HG03565 (cell line): Measurements from ENCODE around the gene AAR2.

Source experiments
- ATAC-seq: cut with Tn5 transposase; IDR thresholded peaks from one replicate; pipeline ENCODE4 v1.9.1; 2021; ENCODE audit warnings: mild to moderate bottlenecking, moderate library complexity; ENCODE audit not compliant: unreplicated experiment

The AAR2 gene

DNA sequence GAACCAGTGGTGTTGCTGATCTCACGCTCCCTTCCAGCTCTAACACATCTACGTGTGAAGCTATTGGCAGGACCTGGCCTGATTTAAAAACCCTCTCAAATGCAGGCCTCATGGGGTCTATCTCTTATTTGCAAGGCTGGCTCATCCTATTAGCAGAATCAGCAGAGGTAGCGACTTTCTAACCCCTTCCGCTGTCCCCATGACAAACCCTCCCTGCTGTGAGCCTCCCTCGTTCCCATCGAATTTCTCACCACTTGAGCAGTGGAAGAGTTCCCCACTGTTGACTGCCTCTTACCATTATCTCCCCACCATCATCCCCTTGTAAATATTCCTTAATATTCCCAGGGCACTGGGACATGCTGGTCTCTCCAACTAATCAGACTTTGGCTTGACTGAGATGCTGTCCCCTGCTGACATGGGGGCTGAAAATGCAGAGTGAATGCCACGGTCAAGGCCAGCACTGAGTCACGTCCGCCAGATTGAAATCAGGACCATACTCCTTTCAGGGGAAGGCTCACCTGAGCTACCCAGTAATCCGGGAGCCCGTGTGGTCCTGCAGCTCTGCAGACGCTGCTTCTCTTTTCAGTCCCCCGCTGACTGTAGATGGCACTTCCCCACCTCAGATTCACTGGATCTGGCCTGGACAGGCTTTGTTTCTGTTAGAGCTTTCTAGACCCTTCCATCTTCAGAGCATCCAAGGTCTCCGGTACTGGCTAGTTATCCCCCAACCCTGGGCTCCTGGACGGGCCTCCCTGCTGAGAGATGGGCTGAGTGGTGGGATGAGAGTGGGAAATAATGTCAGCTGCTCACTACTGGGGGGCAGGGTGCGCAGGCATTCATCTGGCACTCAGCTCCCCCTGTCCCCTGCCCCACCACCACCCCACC is 23.1 kb downstream of the AAR2 start:
- ATAC-seq: no peak

DNA sequence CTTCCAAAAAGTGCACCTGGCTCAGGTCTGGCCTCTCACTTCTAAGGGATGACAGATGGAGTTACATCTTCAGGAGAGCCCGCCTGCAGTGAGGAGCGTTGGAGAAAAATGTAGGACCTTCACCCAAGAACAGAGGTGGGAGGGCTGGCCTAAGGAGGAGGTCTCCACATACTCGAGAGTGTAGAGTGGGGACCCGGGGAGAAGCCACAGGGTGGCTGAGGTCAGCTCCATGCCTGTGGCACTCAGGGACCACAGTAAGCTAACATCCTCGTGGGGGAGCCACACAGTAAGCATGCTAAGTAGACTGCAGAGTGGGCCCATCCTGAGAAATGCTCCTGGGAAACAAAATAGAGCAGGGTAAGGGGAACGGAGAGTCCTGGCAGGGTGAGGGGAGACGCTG is 24.0 kb downstream of the AAR2 start:
- ATAC-seq: no peak

DNA sequence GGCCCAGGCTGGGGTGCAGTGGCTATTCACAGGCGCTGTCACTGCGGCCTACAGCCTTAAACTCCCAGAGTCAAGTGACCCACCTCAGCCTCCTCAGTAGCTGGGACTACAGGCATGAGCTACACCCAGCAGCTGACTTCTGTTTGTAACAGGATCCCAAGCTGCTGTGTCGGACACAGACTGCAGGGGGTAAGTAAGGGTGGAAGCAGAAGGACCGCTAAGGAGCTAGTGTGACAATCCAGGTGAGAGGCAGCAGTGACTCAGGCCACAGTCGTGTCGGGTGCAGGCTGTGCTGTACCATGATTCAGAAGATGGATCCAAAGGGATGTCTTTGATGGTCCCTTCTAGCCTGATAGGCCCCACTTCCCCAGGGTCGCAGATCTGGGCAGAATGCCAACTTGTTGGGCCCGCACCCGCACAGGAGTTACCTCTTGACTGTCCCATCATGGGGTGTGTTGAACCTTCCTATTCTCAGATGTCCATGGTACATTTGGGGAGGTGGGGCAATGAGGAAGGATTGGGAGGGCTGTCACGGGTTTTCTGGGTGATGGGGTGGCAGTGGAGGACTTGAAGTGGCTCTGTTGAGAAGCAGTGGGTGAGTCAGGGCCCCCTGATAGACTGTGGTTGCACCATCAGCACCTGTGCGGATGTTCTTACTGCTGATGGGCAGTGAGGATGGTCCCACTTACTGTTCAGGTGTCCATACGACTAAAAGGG is 25.3 kb downstream of the AAR2 start:
- no peak for ATAC-seq

DNA sequence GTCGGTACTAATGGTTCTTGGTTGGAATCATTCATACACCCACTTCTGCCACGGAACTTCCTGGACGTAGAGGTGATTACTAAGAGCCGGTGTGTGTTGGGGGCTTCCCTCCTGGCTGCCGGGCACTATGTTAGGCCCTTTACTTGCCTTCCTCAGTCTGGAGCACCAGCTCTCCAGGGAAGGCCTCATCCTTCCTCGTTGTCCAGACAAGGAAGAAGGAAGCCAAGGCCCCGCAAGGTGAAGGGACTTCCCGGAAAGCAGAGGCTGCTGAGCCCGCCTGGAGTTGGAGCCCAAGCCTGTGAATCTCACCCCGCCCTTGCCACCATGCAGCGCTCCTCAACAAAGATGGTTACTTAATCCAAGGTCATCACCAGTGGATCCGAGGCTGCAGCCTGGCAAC is 26.2 kb downstream of the AAR2 start:
- ATAC-seq: no peak

DNA sequence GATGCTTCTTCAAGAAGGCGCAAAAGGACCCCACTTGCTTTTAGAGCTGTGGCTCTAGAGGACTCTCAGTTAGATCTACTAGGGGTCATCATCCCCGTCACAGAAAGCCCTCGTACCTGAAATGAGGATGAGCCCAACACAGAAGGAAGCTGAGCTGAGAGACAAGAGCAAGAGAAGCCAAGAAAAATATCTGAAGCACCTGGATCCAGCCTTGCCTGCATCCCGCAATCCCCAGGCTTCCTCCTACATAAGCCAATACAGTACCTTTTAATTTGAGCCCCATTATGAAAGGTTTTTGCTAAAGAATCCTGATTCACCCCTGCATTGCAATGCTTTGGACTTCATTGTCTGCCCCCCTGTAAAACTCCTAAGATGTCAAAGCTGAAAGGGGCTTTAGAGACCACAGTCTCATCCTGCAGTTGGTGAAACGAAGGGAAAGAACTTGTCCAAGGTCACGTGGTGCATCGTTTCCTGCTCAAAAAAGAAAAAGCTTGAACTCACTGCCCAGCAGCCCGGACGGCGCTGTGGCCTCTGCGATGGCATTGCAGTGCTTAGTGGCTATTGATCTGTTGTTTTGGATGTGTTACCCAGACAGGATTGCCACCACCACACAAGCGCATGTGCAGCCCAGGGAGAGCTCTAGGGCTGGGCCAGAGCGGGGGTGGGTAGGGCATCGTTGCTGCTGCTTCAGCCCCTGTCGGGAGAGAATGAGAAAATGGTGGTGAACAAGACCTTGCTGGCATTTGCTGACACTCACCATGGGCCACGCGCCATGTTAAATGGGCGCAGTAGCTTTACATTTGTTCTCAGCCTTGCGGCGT is 28.4 kb downstream of the AAR2 start:
- no peak for ATAC-seq

DNA sequence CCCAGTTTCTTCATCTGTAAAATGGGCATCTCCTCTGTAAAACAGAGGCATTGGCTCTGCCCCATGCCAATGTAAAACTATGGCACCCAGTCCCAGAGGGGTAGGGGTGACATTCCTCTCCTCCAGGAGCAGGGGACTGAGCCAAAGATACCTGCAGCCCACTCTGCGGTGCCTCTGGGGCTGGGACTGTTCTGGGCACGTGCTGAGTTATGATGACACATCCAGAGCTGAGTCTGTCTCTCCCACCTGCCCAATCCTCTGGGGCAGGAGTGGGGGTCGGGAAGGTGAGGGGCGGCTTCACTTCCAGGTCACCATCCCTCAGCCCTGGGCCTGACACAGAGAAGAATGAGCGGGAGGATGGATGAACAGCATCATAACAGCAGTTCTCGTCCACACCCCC is 29.9 kb downstream of the AAR2 start:
- no peak for ATAC-seq

DNA sequence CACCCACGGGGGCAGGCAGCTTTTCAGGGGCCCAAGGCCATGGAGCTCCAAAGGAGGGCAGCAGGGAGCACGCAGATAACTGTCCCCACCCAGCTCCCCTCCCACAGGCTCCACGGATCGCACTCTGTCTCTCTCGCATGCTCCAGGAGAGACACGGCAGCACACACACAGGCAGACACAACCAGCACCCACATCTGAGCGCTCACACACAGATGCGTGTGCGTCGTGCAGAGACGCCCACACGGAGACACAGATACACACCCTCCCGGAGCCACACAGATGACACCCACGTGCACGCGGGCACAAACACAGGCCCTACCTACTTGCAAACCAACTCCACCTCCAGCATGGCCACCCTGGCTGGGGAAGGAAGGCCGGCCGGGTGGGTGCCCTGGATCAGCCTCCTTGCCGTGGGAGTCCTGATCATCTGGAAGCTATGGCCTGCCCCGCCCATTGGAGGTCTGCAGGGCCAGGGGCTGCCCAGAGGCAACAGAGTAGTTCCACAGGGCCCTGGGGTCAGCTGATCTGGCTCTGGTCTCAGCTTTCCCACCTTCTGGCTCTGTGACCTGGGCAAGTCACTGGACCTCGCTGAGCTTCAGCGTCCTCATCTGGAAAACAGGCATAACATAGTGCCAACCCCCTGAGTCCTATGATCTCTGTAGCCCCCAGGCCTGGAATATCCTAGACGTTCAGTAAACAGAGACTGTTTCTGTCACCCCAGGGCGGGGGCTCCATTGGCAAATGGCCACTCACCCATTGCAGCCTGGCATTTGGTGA is 31.5 kb downstream of the AAR2 start:
- ATAC-seq: no peak

DNA sequence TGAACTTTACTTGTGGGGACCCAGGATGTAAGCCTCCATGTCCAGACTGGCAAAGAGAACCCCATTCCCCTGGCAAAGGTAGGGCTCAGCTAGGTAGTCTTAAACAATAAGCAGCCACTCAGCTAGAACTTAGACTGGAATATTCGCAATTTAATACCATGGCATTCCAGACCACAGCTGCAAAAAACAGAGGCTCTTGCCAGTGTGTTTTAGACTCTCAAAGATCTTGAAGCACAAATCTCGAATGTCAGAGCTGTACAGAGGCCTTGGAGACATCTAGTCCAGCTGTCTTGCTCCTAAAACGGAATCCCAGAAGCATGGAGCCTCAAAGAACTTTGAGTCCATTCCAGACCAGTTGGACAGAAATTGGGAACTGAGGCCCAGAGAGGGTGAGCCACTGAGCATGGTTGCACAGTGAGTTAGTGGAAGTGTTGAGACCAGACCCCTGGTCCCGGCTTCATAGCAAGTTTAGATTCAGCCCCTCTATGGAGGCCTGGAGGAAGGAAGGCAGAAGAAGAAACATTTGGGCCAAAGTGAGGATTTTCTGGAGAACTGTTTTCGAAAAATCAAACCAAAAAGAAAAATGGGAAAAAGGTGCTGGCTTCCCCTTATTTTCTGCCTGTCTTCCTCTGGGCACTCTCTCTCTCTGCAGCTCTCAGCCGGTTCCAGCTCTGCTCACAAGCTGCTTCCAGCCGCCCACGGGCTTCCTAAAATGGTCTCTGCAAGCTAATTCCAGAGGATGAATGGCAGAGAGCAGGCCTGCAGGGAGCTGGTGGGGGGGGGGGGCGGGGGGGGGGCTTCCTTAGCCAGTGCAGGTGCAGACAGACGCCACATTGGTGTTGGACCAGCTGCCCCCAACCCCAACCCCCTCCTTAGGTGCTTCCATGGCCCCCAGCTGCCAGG is 32.4 kb downstream of the AAR2 start:
- ATAC-seq: no peak

DNA sequence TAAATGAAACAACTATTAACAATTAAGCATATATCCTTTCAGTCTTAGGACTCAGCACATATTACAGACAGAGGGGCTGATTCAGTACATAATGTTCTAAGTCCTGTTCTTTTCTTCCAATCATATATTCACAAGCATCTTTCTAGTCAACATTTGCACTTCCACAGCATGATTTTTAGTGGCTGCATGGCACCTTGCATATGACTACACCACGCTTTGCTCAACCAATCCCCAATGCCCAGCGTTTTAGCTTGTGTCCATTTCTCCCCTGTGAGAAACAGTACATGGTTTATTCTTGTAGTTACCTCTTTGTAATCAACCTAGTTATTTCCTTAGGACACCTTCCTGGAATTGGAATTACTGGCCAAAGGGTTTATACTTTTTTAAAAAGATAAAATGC is 33.2 kb downstream of the AAR2 start:
- no peak for ATAC-seq

DNA sequence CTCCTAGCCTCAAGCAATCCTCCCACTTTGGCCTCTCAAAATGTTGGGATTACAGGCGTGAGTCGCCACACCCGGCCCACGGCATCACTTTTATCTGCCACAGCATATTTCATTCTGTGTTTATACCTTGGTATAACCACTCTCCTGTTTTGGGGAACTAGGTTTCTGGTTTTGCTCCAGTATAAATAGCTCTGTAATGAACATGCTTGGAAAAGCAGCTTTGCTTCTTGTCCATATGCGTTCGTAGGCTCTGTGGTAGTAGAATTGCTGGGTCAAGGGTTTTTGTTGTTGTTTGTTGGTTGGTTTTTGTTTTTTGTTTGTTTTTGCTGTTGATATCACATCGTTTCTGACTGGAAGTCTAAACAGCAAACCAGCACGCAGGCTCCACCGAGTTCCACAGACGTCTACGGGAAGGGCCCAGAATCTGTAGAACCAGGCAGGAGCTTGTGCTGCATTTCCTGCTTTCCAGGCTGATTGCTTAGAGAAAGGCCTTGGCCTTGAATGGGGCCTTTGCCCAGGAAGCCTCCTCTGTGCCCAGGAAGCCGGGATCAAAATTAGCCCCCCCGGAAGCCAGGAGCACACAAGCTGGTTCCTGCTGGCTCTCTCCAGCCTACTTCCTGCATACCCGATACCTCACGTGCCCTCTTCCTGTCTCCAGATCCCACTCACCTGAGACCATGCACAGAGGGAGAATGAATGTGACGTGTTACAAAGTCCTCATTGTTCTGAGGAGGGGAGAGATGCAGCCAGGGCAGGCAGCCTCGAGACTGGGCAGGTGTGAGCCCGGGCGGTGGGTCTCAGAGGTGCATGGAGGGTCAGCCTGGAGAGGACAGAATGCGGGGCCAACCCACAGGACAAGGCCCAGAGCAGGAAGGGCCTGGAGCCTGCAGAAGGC is 34.7 kb downstream of the AAR2 start:
- no peak for ATAC-seq

DNA sequence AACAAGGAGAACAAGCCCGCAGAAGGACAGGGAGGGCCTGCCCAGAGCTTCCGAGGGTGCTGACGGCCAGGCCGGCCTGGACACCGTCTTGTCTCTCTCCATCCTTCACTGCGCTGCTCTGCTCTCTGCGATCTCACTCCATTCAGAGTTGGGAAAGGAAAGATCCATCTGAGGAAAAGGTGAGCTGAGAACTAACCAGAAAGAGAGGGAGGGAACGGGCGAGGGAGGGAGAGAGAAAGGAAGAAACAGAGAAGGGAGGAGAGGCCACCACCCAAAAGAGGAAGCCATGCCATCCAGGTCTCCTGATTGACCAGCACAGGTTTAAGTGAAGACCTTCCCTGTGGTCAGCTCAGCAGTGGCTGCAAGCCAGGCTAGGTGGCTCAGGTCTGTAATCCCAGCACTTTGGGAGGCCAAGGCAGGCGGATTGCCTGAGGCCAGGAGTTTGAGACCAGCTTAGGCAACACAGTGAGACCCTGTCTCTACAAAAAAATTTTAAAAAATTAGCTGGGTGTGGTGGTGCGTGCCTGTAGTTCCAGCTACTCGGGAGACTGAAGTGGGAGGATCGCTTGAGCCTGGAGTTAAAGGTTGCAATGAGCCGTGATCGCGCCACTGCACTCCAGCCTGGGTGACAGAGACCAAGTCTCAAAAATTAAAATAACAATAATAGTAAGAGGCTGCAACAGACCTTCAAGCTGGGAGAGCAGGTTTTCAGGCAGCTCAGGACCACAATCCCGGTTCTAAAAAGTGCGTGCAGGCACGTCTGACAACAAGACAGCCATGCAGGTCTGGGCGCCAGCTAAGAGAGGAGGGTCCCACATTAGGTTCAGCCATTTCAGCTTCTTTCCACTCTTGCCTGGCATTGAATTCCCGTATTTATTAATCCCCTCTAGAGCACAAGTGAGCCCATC is 35.6 kb downstream of the AAR2 start:
- ATAC-seq: no peak

DNA sequence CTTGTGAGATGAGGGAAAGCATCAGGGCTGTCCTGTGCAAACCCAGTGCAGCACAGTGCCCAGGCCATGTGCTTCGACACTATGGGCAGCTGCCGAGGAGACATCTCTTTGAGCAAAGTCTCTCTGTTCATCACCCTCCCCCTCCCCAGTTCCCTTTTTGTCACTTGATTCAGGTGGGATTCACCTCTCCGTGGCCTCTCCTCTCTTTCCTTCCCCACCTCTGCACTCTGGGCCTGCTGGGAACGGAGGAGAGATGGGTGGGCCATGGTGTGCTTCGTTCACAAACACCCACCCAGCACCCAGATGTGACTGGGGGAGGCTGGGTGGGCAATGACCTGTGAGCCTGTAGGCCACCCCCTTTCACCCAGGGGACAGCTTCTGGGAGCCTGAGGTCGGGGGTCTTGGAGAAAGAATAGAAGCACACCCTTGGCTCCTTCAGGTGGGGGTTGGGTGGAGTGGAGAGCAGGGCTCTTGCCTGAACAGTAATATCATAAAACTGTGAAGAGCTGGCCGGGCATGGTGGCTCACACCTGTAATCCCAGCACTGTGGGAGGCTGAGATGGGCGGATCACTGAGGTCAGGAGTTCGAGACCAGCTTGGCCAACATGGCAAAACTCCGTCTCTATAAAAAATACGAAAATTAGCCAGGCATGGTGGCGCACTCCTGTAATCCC is 36.4 kb downstream of the AAR2 start:
- ATAC-seq: no peak

DNA sequence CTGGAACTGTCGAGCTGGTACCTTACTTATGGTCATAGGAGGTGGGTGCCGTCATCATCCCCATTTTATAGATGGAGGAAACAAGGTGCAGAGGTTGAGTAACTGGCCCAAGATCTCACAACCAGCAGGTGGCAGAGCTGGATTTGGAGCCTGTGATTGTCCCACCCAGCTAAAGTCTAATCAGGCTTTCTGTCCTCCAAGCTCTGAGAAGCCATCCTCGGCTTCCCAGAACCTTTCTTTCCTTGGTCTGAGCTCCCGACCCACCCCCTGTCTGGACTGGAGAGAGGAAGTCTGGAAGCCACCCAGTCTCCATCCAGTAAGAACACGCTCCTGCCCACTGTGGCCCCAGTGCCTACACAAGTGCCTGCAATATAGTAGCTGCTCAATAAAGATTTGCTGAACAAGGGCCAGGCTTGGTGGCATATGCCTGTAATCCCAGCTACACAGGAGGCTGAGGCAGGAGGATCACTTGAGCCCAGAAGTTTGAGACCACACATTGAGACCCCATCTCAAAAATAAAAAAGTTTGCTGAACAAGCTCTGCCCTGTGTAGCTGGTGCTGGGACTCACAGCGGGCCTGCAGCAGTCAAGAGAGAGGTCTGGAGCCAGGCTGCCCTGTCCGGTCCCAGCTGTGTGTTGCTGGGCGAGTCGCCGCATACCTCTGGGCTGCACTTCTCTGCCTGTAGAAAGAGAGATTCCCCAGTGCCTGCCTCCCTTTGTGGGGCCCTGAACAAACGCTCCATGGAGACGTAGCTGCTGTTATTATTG is 37.3 kb downstream of the AAR2 start:
- ATAC-seq: no peak

DNA sequence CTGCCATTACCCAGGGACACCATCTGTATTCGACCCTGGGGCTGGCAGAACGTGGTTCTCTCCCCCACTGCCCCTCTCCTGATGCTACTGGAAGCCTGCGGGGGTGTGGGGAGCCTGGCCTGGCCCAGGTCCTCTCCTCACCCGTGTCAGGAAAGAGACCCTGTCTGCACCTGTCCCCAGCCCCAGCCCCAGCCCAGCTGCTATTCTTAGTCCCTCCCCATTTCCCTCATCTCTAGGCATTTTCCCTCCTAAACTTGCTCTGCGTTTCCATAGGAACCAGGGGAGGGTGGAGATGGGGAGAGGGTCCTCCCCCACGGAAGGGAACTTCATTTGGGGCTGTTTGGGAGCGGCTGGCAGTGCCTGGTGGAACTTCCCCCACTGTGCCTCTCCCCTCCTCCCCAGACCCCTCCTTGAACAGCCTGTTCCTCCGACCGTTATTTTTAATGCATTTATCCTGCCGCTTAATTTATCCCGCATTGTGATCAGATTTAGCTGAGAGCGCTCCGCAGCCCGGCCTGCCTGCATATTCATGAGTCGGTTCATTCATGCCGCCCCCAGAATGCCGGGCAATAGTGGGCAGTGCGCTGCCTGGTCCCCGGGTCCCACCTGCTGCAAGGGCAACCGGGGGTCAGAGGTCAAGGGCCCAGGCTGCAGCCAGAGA is 38.0 kb downstream of the AAR2 start:
- ATAC-seq: no peak

DNA sequence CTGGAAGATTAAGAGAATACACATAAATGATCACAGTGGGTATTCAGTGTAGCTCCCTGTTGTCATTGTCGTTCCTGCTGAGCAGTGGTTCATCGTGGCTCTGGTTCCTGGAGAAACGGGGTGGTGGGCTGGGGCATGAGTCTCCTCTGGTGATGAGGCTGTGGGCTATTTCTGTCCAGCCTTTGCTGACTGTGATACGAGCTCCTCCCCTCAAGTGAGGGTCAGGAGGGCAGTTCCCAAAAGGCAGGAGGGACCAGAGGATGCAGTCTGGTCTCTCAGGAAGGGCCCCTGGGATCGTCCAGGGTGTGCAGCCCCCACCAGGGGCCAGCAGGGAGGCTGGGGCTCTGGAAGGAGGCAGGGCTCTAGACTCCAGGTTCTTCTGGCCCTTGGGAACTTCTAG is 38.7 kb downstream of the AAR2 start:
- ATAC-seq: no peak
